ENCODE results near the gene TFF1.

The TFF1 gene

DNA sequence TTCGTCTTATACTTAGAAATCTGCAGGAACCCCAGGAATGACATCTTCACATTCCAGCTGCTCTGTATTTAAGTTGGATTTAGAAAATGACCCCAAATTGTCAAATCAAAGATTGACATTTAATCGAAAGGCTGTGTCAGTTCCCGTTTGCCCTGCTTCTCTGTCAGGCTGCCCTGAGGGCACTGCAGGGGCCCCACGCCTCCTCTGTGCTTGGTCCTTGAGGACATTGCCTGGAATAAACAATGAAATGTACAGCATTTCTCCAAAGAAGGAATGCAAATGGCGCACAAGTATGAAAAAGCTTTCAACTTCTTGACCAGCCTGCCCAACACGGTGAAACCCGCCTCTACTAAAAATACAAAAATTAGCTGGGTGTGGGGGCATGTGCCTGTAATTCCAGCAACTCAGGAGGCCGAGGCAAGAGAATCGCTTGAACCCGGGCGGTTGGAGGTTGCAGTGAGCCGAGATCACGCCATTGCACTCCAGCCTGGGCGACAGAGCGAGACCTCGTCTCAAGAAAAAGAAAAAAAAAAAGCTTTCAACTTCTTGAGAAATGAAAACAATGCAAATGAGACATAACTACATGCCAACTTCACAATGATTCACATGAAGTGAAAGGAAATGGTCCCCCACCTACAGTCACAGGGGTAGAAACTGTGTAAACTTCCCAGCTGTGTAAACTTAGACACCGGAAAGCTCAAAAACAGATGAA is 26.6 kb upstream of the TFF1 start:
- no peak for TF ChIP-seq GATA2 (IDR thresholded peaks at IDR 0.05; ENCODE audit: low read depth, low read length)
- TF ChIP-seq GATA3 (IDR thresholded peaks at IDR 0.05; ENCODE audit: low read depth, low read length) = no peak

DNA sequence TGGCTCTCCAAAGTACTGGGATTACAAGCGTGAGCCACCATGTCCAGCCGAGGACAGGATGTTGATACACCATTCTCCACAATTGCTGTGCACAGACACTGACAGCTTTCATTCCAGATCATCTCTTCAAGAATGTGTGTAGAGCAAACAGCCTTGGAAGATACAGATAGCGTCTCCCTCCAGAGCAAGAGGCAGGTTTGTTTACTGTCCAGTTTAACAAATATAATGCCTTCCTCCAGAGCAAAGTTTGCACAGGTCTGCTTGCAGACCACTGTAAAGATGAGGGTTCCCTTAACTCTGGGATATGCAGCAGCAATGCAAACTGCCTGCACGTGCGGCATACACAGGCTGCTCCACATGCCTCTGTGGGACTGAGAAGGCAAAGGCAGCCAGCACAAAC is 25.0 kb upstream of the TFF1 start:
- no peak for TF ChIP-seq GATA3 (IDR thresholded peaks at IDR 0.05; ENCODE audit: low read depth, low read length)

DNA sequence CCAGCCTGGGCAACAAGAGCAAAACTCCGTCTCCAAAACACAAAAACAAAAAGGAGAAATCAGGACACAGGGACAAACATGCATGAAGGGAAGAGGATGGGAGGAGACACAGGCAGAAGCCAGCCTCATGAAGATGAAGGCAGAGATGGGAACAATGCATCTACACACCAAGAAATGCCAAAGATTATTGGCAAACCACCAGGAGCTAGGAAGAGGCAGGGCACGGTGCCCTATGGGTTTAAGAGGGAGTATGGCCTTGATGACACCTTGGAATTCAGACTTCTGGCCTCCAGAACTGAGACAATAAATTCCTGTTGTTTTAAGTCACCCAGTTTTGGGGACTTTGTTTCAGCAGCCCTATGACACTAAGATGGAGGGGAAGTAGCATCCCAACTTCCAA is 24.4 kb upstream of the TFF1 start:
- no peak for TF ChIP-seq GATA3 (IDR thresholded peaks at IDR 0.05; ENCODE audit: low read depth, low read length)
- TF ChIP-seq GATA2 (IDR thresholded peaks at IDR 0.05; ENCODE audit: low read depth, low read length) = no peak

DNA sequence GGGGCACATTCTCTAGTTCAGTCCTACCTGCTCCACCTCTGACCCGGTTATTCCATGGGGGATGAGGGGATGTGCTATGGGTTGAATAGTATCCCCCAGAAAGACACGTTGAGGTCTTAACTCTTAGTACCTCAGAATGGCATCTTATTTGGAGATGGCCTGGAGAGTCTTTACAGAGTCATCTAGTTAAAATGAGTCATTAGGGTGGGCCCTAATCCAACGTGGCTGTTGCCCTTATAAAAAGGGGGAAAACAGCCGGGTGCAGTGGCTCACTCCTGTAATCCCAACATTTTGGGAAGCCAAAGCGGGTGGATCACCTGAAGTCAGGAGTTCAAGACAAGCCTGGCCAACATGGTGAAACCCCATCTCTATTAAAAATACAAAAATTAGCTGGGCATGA is 23.9 kb upstream of the TFF1 start:
- no peak for TF ChIP-seq GATA3 (IDR thresholded peaks at IDR 0.05; ENCODE audit: low read depth, low read length)
- TF ChIP-seq GATA2 (IDR thresholded peaks at IDR 0.05; ENCODE audit: low read depth, low read length) = no peak

DNA sequence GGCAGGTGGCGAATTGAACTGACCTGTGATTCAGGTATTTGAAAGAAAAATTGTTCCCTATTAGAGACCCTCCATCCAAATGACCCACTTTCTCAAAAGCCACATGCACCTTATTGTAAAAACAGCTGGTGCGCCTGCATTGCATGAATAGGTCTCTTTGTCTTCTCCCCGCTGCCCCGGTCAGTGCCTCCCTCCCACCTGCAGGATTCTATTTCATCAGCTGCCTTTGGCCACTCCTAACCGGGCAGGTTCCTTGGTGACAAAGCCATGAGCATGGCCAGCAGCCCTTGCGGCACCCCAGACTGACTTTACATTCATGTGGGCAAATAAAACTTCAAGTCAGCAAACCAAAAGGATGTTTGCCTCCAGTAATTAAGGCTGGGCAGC is 23.1 kb upstream of the TFF1 start:
- TF ChIP-seq GATA3 (IDR thresholded peaks at IDR 0.05; ENCODE audit: low read depth, low read length) (no peak), GATA2 (IDR thresholded peaks at IDR 0.05; ENCODE audit: low read depth, low read length) (no peak)

DNA sequence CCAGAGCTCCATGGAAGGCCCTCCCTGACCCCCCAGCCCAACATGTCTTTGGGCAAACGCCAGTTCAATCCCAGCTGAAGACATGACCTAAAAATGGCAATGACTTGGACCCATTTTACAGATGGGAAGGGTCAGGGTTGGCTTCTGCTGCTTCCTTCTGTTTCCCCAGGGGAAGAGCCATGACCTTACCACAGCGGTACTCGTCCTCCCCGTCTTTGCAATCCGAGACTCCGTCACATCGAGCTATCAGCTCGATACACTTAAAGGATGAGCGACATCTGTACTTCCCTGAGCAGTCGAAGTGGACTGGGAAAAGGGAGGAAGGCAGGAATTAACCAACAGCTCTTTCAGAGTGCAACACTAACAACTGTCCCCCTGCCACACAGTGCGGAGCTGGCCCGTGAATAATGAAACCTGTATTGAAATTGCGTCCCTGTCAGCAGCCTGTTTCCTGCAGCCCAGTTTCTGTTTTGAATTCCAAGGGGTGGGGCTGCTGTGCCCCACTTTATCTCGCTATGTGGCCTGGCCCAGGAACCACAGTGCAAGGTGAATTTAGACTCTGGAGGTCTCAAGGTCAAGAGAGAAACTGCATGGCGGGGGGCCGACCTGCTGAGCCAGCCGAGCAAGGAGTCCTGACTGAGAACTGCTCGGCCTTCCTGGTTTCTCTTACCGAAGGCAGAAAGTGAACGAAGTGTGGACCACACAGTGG is 22.6 kb upstream of the TFF1 start:
- TF ChIP-seq GATA3 (IDR thresholded peaks at IDR 0.05; ENCODE audit: low read depth, low read length) (no peak), GATA2 (IDR thresholded peaks at IDR 0.05; ENCODE audit: low read depth, low read length) (no peak)

DNA sequence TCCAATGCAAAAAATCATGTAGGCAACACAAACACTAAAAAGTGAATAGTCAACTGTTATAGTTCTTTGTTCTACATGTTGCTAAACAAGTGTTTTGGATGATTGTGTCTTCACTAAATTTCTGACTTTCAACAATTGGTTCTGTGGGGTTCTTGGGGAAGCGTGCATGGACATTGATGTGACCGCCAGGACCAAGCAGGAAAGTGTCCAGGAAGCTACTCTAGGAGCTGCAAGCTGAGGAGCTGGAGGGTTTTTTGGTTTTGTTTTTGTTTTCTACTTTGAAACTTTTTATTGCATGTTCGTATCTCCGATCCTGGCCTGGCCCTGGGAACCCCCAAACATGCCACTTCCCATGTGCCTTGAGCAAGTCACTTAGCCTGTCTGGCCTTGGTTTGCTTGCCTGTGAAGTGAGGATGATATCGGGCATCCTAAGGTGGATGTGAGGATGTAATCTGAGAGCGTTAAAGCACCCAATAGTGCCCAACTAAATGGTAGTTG is 21.6 kb upstream of the TFF1 start:
- no peak for TF ChIP-seq GATA3 (IDR thresholded peaks at IDR 0.05; ENCODE audit: low read depth, low read length)
- TF ChIP-seq GATA2 (IDR thresholded peaks at IDR 0.05; ENCODE audit: low read depth, low read length) = no peak

DNA sequence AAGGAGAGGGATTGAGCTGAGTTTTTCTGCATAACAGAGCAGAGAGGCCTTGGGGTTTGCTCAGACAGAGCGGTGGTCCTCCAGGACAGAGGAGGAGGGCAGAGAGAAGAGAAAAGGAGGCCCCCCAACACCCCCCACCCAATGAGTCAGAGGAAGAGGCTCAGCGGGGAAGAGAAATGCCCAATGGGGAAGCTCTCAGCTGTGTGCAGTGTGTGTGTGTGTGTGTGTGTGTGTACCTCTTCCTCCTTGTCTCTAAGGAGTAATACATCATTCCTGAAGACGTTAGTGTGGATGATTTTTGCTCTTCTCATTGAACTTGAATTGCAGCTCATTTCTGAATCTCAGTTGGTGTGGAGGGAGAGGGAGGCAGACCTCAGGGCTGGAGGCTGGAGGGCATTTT is 20.8 kb upstream of the TFF1 start:
- TF ChIP-seq GATA3 (IDR thresholded peaks at IDR 0.05; ENCODE audit: low read depth, low read length) (no peak), GATA2 (IDR thresholded peaks at IDR 0.05; ENCODE audit: low read depth, low read length) (no peak)

DNA sequence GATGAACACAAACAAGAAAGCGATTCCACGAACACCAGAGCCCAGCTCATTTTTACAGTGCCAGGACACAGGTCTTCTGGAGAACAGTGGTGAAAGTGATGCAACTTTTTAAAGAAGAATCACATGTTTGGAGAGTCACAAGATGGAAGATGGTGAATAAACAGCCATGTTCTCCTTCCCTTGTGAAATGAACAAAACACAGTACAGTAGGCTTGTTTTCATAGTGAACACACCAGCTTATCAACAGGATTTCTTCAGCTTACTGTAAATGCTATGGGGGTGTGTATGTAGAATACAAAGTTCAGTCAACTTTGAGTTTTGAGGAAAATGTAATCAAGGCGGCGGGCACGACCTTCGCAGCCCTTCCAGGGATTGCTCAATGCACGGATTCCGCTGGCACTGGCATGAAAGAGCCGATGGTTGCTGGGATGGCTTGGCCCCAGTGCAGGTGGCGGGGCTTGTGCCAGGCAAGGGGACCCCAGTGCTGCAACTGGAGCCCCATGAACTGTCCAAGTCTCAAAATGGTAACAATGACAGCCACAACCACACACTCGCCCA is 19.8 kb upstream of the TFF1 start:
- TF ChIP-seq GATA2 (IDR thresholded peaks at IDR 0.05; ENCODE audit: low read depth, low read length) (no peak), GATA3 (IDR thresholded peaks at IDR 0.05; ENCODE audit: low read depth, low read length) (no peak)

DNA sequence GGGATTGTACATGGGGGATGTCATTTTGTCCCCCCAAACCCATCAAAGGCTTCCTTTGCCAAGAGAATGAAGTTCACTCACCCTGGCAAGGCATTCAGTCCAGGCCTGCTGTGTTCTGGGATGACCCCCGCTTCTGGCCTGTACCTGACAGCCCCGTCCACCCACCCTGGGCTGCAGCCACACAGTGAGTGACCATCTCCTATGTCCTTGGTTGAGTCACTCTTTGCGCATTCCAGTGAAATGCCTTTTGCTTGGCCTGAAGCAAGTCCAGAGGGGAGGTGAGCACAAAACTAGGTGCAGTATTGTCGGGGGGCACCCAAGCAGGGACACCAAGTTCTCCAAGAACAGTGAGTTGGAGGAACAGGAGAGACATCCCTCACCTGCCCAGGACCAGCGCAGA is 19.3 kb upstream of the TFF1 start:
- TF ChIP-seq GATA3 (IDR thresholded peaks at IDR 0.05; ENCODE audit: low read depth, low read length) (no peak), GATA2 (IDR thresholded peaks at IDR 0.05; ENCODE audit: low read depth, low read length) (no peak)

DNA sequence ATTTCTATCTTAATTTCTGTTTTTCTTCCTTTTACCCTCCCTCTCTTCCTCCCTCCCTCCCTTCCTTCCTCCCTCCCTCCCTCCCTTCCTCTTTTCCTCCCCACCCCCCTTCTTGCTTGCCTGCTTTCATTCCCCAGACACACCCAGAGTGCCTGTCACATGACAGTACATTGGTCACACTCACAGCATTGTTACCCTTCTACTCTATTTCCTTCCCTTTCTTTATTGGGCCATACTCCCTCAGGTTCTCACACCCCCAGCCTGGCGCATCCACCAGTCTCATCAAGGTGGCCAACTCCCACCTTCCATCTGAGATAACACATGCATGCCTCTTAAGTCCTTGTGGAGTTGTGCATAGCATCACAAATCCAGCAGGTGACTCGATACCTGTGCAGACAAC is 18.7 kb upstream of the TFF1 start:
- no peak for TF ChIP-seq GATA2 (IDR thresholded peaks at IDR 0.05; ENCODE audit: low read depth, low read length)

DNA sequence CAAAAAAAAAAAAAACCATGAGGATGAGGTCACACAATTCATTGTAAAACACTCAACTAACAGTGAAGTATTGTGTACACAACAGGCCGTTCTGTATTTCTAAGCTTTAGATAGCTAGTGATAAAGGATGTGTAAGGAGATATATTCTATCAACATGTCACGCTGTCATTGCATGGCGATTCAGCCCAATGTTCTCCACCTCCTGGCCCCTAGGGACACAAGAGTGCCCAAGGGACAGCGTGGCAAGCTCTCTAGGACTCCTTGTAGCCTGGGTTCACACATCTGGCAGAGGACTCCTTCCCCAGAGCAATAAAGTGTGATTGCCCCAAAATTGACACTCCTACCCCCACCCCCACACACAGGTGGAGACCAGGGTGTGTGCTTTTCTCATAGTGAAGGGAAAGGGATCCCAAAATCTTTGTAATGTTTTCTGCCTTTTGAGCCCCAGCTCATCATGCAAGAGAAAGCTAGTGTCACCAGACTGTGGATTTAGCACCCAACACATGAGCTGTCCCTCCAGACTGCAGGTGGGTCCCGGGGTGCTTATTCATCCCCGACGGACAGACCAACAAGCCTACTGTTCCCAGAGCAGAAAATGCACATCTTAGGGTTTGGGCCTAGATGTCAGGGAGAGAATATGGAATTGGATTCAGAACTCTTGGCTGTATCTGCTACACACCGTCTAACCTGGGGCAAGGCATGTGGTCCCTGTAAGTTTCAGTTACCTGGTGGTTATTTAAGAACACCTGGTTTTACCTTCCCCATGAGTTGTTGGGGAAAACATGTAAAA is 18.0 kb upstream of the TFF1 start:
- TF ChIP-seq GATA2 (IDR thresholded peaks at IDR 0.05; ENCODE audit: low read depth, low read length) (no peak), GATA3 (IDR thresholded peaks at IDR 0.05; ENCODE audit: low read depth, low read length) (no peak)

DNA sequence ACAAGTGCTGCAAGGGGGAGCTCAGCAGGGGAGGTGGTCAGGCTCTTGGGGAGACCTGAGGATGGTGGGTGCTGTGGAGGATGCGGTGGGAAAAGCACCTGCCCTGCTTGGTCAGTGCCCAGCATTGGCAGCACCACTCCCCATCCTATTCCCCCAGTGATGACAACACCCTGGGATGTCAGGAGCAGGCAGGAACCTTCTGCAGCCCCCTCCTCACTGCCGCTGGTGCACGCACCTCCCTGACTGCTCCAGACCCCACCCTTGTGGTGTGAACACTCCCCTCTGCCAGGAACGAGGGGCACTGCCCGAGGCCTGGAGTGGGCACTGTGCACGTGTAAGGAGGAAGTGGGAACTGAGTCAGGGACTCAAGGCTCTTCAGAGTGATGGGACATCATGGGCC is 17.0 kb upstream of the TFF1 start:
- TF ChIP-seq GATA2 (IDR thresholded peaks at IDR 0.05; ENCODE audit: low read depth, low read length) = no peak
- no peak for TF ChIP-seq GATA3 (IDR thresholded peaks at IDR 0.05; ENCODE audit: low read depth, low read length)

DNA sequence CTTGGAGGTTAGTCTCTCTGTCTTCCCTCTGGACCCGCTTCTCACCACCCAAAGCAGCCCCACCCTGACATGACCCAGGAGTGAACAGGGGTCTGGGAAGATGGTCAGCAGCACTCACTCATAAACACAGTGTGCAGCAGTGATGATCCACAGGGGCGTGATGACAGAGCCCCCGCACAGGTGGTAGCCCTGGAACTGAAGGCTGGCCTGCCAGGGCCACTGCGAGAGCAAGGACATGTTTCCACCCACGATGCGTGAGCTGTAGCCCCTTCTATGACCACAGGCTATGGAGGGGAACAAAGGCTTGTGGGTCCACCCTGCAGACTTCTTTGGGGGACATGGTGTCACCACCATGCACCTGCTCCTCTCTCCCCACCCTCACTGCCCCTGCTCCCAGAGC is 16.6 kb upstream of the TFF1 start:
- TF ChIP-seq GATA3 (IDR thresholded peaks at IDR 0.05; ENCODE audit: low read depth, low read length) (no peak), GATA2 (IDR thresholded peaks at IDR 0.05; ENCODE audit: low read depth, low read length) (no peak)
